ELF-1 (cell line): ENCODE data around the gene PFN4.

Experiments used
- DNase-seq: peaks from one replicate; pipeline ENCODE4 v3.0.0-alpha.2; 2016; ENCODE audit warnings: low read depth, low spot score

The PFN4 gene

DNA sequence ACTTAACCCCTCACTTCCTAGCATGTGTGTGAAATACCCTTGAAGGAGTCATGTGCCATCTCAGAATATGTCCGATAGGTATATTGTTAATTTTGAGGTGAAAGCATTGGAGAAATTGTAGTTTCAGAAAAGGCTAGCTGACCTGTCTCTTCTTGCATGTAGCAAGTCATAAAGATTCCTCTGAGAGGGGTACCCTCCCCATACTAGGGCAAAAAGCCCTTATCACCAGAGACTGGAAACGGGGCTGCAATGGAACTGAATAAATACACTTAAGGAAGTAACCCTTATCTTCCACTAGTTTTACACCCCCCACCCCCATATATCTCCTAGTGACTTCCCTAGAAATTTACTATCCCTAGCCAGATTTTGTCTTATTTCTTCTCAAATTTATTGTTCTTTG lies 45.3 kb downstream of the PFN4 start:
- no peak for DNase-seq

DNA sequence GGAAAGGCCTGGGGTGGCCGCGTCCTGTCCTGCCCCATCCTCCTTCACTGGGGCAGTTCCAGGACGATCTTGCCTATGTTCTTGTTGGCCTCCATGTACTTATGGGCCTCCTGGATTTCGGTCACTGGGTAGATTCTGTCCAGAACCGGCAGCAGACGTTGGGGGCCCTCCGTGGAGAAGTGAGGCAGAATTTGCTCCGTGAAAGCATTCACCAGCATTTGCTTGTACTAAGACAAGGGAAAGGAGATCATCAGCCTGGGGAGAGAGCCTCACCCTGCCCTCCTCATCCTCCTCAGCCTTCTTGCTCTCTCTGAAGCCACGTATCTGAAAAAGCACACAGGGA lies 45.6 kb downstream of the PFN4 start:
- no peak for DNase-seq

DNA sequence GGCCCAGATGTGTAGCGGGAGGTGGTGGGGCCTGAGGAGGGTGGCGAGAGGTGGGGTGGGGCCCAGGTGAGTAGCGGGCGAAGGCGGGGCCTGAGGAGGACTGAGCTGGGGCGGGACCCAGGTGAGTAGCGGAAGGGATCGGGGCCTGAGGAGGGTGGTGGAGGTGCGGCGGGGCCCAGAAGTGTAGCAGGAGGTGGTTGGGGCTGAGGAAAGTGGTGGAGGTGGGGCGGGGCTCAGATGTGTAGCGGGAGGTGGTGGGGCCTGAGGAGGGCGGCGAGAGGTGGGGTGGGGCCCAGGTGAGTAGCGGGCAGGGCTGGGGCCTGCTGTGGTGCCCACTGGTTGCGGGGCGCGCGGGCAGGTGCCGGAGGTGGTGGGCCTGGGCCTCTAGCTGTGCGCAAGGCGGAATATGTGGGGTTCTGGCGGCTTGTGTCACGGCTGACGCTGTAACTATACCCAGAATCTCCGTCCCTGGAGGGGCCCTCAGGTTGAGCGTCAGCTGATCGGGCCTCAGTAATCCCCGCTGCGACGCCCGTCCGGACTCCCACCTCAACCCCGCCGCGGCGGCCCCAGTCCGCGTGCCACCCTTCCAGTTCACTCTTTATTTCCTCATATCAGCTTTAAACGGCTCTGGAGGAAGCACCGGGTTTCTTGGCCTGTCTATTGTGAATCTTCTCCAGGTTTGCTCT lies 46.1 kb downstream of the PFN4 start:
- peak; percentile 48 for DNase-seq

GRCh38 chr2:24075915-24076848 lies 47.0 kb downstream of the PFN4 start, which contains the start of gene SF3B6:
Gene SF3B6 (minus strand): TSS chr2:24076326. CDS start chr2:24076229, 97 bp downstream.
- DNase-seq: peak; percentile 99

- no peak for DNase-seq
Measured at GRCh38 chr2:24075259-24075658, 47.9 kb downstream of the PFN4 start.

DNA sequence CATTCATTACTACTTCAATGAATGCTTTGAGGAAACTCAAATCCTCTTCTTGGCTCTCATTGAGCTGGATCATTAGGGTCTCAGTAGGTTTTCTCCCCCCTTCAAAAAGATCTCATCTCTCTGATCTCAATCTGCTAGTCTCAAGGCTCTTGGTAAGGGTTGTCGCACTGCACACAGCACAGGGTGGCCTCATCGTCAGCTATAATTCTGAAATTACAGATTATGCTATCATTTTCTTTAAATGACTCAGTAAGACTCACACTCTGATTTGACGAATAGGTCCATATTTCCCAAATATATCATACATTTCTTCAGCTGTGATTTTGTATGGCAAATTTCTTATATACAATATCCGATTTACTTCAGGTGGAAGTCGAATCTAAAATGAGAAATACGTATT lies 49.3 kb downstream of the PFN4 start:
- no peak for DNase-seq

- DNase-seq: no peak
Measured at GRCh38 chr2:24072259-24072658, 50.9 kb downstream of the PFN4 start.

GRCh38 chr2:24065341-24065740 lies 57.8 kb downstream of the PFN4 start:
- no peak for DNase-seq
